Smooth muscle cell (in vitro differentiated cells): ENCODE results near the gene CLN6. TPM values are rescaled to one million over a fixed set of nuclear protein-coding genes. Genes with fewer than 3 reads are reported as not detected.
A peak's percentile ranks its signal among the peaks of the same experiment; 100 is the strongest.

Source experiments
- DNase-seq: peaks from one replicate; lab custom pipeline; 2025; ENCODE audit not compliant: unreplicated experiment; lab: John Stamatoyannopoulos, UW
- H2AFZ ChIP-seq: fragments of 200-600 bp; sonication (generic); 2 replicates; pipeline ENCODE4 v1.6.0; 2016; ENCODE audit warnings: antibody characterized with exemption, low read depth, mild to moderate bottlenecking
- H3F3A ChIP-seq: fragments of 200-600 bp; sonication (generic); 2 replicates; pipeline ENCODE4 v1.6.0; 2017; ENCODE audit warnings: antibody characterized with exemption, low read depth
- H3K27ac ChIP-seq: fragments of 200-600 bp; sonication (generic); 2 replicates; pipeline ENCODE4 v1.5.1; 2016; ENCODE audit warnings: low read depth, mild to moderate bottlenecking
- H3K27me3 ChIP-seq: fragments of 200-600 bp; sonication (generic); 2 replicates; pipeline ENCODE4 v1.6.1; 2016; ENCODE audit warnings: low read depth, mild to moderate bottlenecking
- H3K36me3 ChIP-seq: fragments of 200-600 bp; sonication (generic); 2 replicates; pipeline ENCODE4 v1.5.1; 2016; ENCODE audit warnings: low read depth
- H3K4me1 ChIP-seq: fragments of 200-600 bp; sonication (generic); 2 replicates; pipeline ENCODE4 v1.5.1; 2016; ENCODE audit warnings: low read depth
- H3K4me2 ChIP-seq: fragments of 200-600 bp; sonication (generic); 2 replicates; pipeline ENCODE4 v1.6.0; 2016; ENCODE audit warnings: mild to moderate bottlenecking
- H3K4me3 ChIP-seq: fragments of 200-600 bp; sonication (generic); 2 replicates; pipeline ENCODE4 v1.5.1; 2016; ENCODE audit warnings: mild to moderate bottlenecking
- H3K79me2 ChIP-seq: fragments of 200-600 bp; sonication (generic); 2 replicates; pipeline ENCODE4 v1.6.0; 2016; ENCODE audit warnings: low read depth, mild to moderate bottlenecking
- H3K9ac ChIP-seq: fragments of 200-600 bp; sonication (generic); 2 replicates; pipeline ENCODE4 v1.6.0; 2016; ENCODE audit warnings: low read depth
- H3K9me3 ChIP-seq: fragments of 200-600 bp; sonication (generic); replicated peaks from 2 replicates; pipeline ENCODE4 v1.5.1; 2016; ENCODE audit warnings: low read depth
- H4K20me1 ChIP-seq: fragments of 200-600 bp; sonication (generic); 2 replicates; pipeline ENCODE4 v1.6.0; 2016; ENCODE audit warnings: low read depth
- WGBS: methylation state at CpG from one replicate; pipeline ENCODE4 v1.1.7; 2016; ENCODE audit warnings: low lambda C conversion rate; 5-methylcytosine and 5-hydroxymethylcytosine counted together
- polyA plus RNA-seq: library from polyadenylated mRNA; unstranded; fragments of >200 nt; fragmentation: Nextera tagmentation; extraction: Ambion mirVana; gene quantifications from 2 replicates; pipeline ENCODE4 v1.2.1, GENCODE V29; 2016
- total RNA-seq: library from RNA; depleted of rRNA; stranded (reverse); fragments of >200 nt; gene quantifications from 2 replicates; pipeline ENCODE4 v1.2.3, GENCODE V29; 2014
- TF ChIP-seq, protein P1 (sequence below): fragments of 200-600 bp; sonication (generic); IDR thresholded peaks from 2 replicates; pipeline ENCODE4 v1.5.1; 2017; ENCODE audit warnings: borderline replicate concordance, mild to moderate bottlenecking, antibody characterized with exemption; ENCODE audit not compliant: insufficient read depth, poor library complexity, severe bottlenecking

Gene CLN6
- total and polyA plus RNA-seq, 2 experiments from 2014 or later, result 2.5 to 15.2 TPM

DNA sequence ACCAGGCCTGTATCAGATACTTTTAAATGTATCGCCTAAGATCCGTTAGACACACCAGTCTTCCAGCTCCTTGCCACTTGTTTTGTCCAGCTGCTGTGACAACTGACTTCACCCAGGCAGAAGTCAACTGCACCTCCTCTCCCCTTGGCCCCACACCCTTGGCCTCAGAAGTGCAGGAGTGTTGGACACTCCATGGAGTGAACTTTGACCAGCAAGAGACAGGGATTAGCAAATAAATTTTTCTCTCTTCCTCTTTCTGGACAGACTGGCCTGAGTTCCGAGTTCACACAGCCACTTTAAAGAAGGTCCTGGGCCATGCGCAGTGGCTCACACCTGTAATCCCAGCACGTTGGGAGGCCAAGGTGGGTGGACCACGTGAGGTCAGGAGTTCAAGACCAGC, 2.9 kb upstream of the CLN6 start:
- Histone ChIP-seq H3K9me3 (no peaks in the 10 kb centered on the region), H3K79me2 (peaks cover 20% of the 10 kb centered on the region), H3K4me1 (peaks cover 22% of the 10 kb centered on the region), H3K9ac (no peak overlapping the region), H3K27me3 (no peaks in the 10 kb centered on the region), H4K20me1 (peaks cover 10% of the 10 kb centered on the region), H3K36me3 (no peaks in the 10 kb centered on the region), H2AFZ (no peak overlapping the region), H3K4me3 (no peak overlapping the region), H3F3A (no peaks in the 10 kb centered on the region), H3K27ac (no peak overlapping the region), H3K4me2 (no peak overlapping the region)
- WGBS, result 97% methylated on average over 6 of the region's 6 CpGs
- DNase-seq, result no peak
- TF ChIP-seq, protein P1, sequence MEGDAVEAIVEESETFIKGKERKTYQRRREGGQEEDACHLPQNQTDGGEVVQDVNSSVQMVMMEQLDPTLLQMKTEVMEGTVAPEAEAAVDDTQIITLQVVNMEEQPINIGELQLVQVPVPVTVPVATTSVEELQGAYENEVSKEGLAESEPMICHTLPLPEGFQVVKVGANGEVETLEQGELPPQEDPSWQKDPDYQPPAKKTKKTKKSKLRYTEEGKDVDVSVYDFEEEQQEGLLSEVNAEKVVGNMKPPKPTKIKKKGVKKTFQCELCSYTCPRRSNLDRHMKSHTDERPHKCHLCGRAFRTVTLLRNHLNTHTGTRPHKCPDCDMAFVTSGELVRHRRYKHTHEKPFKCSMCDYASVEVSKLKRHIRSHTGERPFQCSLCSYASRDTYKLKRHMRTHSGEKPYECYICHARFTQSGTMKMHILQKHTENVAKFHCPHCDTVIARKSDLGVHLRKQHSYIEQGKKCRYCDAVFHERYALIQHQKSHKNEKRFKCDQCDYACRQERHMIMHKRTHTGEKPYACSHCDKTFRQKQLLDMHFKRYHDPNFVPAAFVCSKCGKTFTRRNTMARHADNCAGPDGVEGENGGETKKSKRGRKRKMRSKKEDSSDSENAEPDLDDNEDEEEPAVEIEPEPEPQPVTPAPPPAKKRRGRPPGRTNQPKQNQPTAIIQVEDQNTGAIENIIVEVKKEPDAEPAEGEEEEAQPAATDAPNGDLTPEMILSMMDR, result no peak

DNA sequence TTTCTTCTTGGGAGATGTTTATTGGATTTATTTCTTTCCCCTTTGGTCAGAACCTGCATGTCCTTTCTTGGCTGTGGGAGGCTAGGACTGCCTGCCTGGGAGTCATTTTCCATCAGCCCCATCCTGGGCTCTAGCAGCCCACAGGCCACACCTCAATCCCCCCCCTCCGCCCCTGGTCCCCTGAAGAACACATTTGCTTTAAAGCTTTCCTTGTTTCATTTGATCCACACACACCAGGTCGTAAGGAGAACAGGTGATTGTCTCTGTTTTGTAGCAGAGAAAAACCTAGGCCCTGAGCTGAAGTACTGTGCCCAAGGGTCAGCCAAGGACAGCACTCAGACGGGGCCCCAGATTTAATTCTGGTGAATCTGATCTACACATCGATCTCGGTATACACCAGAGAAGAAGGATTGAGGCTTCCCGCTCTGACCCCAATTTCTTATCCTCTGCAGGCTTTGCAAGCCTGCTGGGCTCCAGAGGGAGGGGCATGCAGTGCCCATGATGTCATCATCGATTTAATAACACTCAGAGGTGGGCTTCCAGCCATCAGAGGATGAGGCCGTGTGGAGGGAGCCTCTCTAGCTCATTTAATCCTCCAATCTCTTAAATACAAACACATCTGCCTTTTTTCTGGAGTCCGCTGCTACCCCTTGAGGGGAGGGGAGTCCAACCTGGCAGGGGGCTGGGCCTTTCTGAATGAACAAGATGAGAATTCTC, 1.7 kb upstream of the CLN6 start:
- peaks cover 22% of the 10 kb centered on the region for H3K4me1 ChIP-seq
- no peak for DNase-seq
- H3K79me2 ChIP-seq, result peaks cover 30% of the 10 kb centered on the region
- no peak overlapping the region for H3K9ac ChIP-seq
- no peaks in the 10 kb centered on the region for H3K27me3 ChIP-seq
- H3K4me2 ChIP-seq, result no peak overlapping the region
- peaks cover 10% of the 10 kb centered on the region for H4K20me1 ChIP-seq
- no peaks in the 10 kb centered on the region for H3K36me3 ChIP-seq
- H3K4me3 ChIP-seq, result no peak overlapping the region
- H3K9me3 ChIP-seq, result no peaks in the 10 kb centered on the region
- TF ChIP-seq, protein P1, result no peak
- WGBS, result 87% methylated on average over 9 of the region's 9 CpGs
- no peak overlapping the region for H3K27ac ChIP-seq
- H2AFZ ChIP-seq, result no peak overlapping the region
- no peaks in the 10 kb centered on the region for H3F3A ChIP-seq

DNA sequence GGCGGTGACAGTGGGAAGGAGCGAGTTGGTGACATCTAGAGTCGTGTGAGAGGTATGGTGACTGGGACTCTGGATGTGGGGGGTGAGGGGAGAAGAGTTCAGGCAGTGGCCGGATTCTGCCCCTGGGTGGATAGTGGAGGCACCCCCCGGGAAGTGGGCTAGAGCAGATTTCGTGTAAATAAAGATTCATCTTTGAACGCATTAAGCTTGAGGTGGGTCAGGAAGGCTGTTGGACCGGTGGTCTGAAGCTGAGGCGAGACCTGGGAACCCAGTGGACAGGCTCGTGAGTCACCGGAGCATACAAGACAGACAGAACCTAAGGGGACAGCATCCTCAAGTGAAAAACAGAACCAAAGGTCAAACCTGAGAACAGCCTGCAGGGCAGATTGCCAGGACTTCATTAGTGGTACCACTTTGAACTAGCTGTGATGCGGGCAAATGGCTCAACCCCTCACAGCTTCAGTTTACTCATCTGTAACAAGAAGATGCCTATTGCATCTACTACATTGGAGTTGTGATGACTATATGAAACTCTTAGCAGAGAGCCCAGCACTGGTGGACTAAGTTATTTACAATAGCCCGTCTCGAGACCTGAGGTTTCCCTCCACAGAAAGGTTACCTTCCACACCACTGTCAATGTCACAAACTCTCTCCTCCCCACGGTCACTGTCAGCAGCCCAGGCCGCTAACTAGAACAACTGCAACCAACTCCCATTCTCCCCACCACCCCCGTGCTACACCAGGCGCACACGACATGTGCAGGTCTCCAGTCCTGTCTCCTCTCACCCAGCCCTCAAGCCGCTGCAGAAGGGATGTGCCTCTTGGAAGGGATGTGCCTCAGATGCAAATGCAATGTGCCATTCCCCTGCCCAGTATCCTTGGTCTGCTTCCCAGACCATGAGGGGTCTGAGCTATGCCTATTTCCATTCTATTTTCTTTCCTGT, 901 bp upstream of the CLN6 start:
- no peak for DNase-seq
- peaks cover 38% of the 10 kb centered on the region for H3K79me2 ChIP-seq
- H3K9ac ChIP-seq, result peak overlapping the region; percentile 77
- WGBS, result 71% methylated on average over 20 of the region's 20 CpGs
- peak overlapping the region; percentile 97 for H3K4me2 ChIP-seq
- no peaks in the 10 kb centered on the region for H3K36me3 ChIP-seq
- H2AFZ ChIP-seq, result peak overlapping the region; percentile 96
- peak overlapping the region; percentile 99 for H3K4me3 ChIP-seq
- no peak overlapping the region for H3K27ac ChIP-seq
- peaks cover 22% of the 10 kb centered on the region for H3K4me1 ChIP-seq
- no peaks in the 10 kb centered on the region for H3K27me3 ChIP-seq
- H3K9me3 ChIP-seq, result no peaks in the 10 kb centered on the region
- no peaks in the 10 kb centered on the region for H3F3A ChIP-seq
- TF ChIP-seq, protein P1, result no peak
- H4K20me1 ChIP-seq, result peaks cover 10% of the 10 kb centered on the region
